GM12878 (cell line): ENCODE measurements around the gene CDHR2. TPM values are rescaled to one million over a fixed set of nuclear protein-coding genes. Genes with fewer than 3 reads are reported as not detected.

ENCODE experiments used
- ATAC-seq: fragments of 200-7000 bp; cut with Tn5 transposase; 3 replicates; pipeline ENCODE4 v1.9.1; 2020; ENCODE audit warnings: mild to moderate bottlenecking, moderate library complexity
- BruUV-seq: library from RNA; stranded (reverse); fragments of 400-500 nt; replicated peaks from 2 replicates; lab custom pipeline; 2021; lab: Mats Ljungman, UMichigan
- CTCF ChIA-PET: fragments of 300-600 bp; sonication (Branson Sonifier 250); formaldehyde crosslinking; extraction: SDS; loops from one replicate; lab custom pipeline; 2021; ENCODE audit warnings: inconsistent platforms; lab: Yijun Ruan, JAX
- POLR2A ChIA-PET: fragments of 350-600 bp; formaldehyde crosslinking; extraction: SDS; loops from one replicate; lab custom pipeline; 2021; ENCODE audit warnings: inconsistent platforms; lab: Charles Lee
- RAD21 ChIA-PET: fragments of 300-600 bp; sonication (Branson Sonifier 250); formaldehyde crosslinking; loops from one replicate; lab custom pipeline; 2023; ENCODE audit warnings: antibody characterized with exemption; ENCODE audit not compliant: unreplicated experiment; lab: Charles Lee
- SMC1A ChIA-PET: fragments of 300-600 bp; sonication (Branson Sonifier 250); formaldehyde crosslinking; loops from one replicate; lab custom pipeline; 2023; ENCODE audit not compliant: unreplicated experiment, uncharacterized antibody; lab: Charles Lee
- DNase-seq: peaks from one replicate; pipeline ENCODE4 v3.0.0-alpha.2; 2011; ENCODE audit warnings: low read depth, low spot score
- FAIRE-seq: peaks from 3 replicates; lab custom pipeline; 2011; peaks lifted over from hg19 to GRCh38; lab: Jason Lieb, UNC
- H2AFZ ChIP-seq: 2 replicates; pipeline ENCODE4 v1.6.0; 2011; ENCODE audit warnings: low read depth, low read length, control low read depth; ENCODE audit not compliant: control insufficient read depth
- H3K27ac ChIP-seq: 2 replicates; pipeline ENCODE4 v1.5.1; 2011; ENCODE audit warnings: control low read depth; ENCODE audit not compliant: control insufficient read depth, insufficient read depth
- H3K27me3 ChIP-seq, 2 experiments: replicated peaks in 1 of 2; 2 replicates each; pipeline versions ENCODE4 v1.6.0 to v1.6.1; 2011; ENCODE audit warnings: low read length in 1 of 2; ENCODE audit not compliant: control insufficient read depth in 2 of 2, insufficient read depth in 2 of 2
- H3K36me3 ChIP-seq, 2 experiments: 2 replicates each; pipeline ENCODE4 v1.5.1; 2011; ENCODE audit warnings: low read length in 1 of 2; ENCODE audit not compliant: control insufficient read depth in 2 of 2, insufficient read depth in 2 of 2
- H3K4me1 ChIP-seq: 2 replicates; pipeline ENCODE4 v1.6.1; 2011; ENCODE audit warnings: mild to moderate bottlenecking, low read length, moderate library complexity, mixed read lengths; ENCODE audit not compliant: control insufficient read depth, insufficient read depth
- H3K4me2 ChIP-seq: 2 replicates; pipeline ENCODE4 v1.6.0; 2011; ENCODE audit warnings: control low read depth; ENCODE audit not compliant: control insufficient read depth, insufficient read depth
- H3K4me3 ChIP-seq: fragments of 200-600 bp; sonication (generic); 2 replicates; pipeline ENCODE4 v1.5.1; 2016
- H3K79me2 ChIP-seq: 2 replicates; pipeline ENCODE4 v1.6.0; 2011; ENCODE audit warnings: low read length; ENCODE audit not compliant: control insufficient read depth, insufficient read depth
- H3K9ac ChIP-seq: 2 replicates; pipeline ENCODE4 v1.8.0; 2011; ENCODE audit warnings: low read length, control low read depth, mixed read lengths; ENCODE audit not compliant: control insufficient read depth, insufficient read depth
- H3K9me3 ChIP-seq: replicated peaks from 3 replicates; pipeline ENCODE4 v1.5.1; 2011; ENCODE audit warnings: mild to moderate bottlenecking, low read length; ENCODE audit not compliant: control insufficient read depth, insufficient read depth
- H4K20me1 ChIP-seq: 2 replicates; pipeline ENCODE4 v1.6.0; 2011; ENCODE audit not compliant: control insufficient read depth, insufficient read depth
- BMI1 ChIP-seq: fragments of 450-650 bp; IDR thresholded peaks from 2 replicates; pipeline ENCODE4 v1.6.1; 2016; ENCODE audit warnings: mild to moderate bottlenecking, moderate library complexity, borderline replicate concordance
- BRCA1 ChIP-seq: IDR thresholded peaks from 2 replicates; pipeline ENCODE4 v1.6.1; 2011; ENCODE audit warnings: low read depth, low read length, improper control_type of control experiment
- CEBPZ ChIP-seq: fragments of 150-350 bp; IDR thresholded peaks from 2 replicates; pipeline ENCODE4 v1.6.1; 2016; ENCODE audit warnings: low read depth, low read length
- E2F4 ChIP-seq: IDR thresholded peaks from 2 replicates; pipeline ENCODE4 v1.6.1; 2012; ENCODE audit warnings: low read depth, low read length, improper control_type of control experiment
- KDM1A ChIP-seq: fragments of 200-600 bp; sonication (generic); IDR thresholded peaks from 2 replicates; pipeline ENCODE4 v1.6.1; 2016; ENCODE audit warnings: borderline replicate concordance
- MAX ChIP-seq: IDR thresholded peaks from 2 replicates; pipeline ENCODE4 v1.6.1; 2012; ENCODE audit warnings: low read depth, low read length, improper control_type of control experiment
- MEF2B ChIP-seq: fragments of 450-650 bp; IDR thresholded peaks from 2 replicates; pipeline ENCODE4 v1.6.1; 2018; ENCODE audit warnings: mild to moderate bottlenecking, moderate library complexity; ENCODE audit not compliant: partially characterized antibody, poor library complexity, severe bottlenecking
- NR2C2 ChIP-seq: IDR thresholded peaks from 2 replicates; pipeline ENCODE4 v1.6.1; 2011; ENCODE audit warnings: borderline replicate concordance, low read depth; ENCODE audit not compliant: control insufficient read depth, insufficient read length
- PBX3 ChIP-seq: IDR thresholded peaks from 2 replicates; pipeline ENCODE4 v1.6.1; 2011; ENCODE audit warnings: mild to moderate bottlenecking, low read depth, low read length, moderate library complexity; ENCODE audit not compliant: insufficient replicate concordance
- SKIL ChIP-seq: fragments of 450-650 bp; IDR thresholded peaks from 2 replicates; pipeline ENCODE4 v1.6.1; 2017; ENCODE audit warnings: mild to moderate bottlenecking, low read depth, inconsistent platforms; ENCODE audit not compliant: poor library complexity, severe bottlenecking
- STAT3 ChIP-seq: IDR thresholded peaks from 2 replicates; pipeline ENCODE4 v1.6.1; 2011; ENCODE audit warnings: low read depth, low read length, improper control_type of control experiment
- WGBS: methylation state at CpG from one replicate; pipeline ENCODE4 v1.1.6; 2016; ENCODE audit warnings: low lambda C conversion rate; ENCODE audit not compliant: insufficient replicate concordance, insufficient coverage; ENCODE audit errors: missing lambda C conversion rate; 5-methylcytosine and 5-hydroxymethylcytosine counted together
- in situ Hi-C: fragments of 300-500 bp; cut with MboI; formaldehyde crosslinking; loops from 9 replicates; pipeline ENCODE4 v1.14.3; 2018; ENCODE audit warnings: mixed read lengths
- intact Hi-C: fragments of 100-400 bp; cut with micrococcal nuclease; formaldehyde crosslinking; loops from one replicate; pipeline ENCODE4 v1.14.2; 2022; ENCODE audit not compliant: unreplicated experiment
- polyA plus RNA-seq, 11 experiments: library from polyadenylated mRNA; depleted of rRNA in 4 of 11; unstranded in 6 of 11; stranded (reverse) in 5 of 11; fragments of >200 nt; fragmentation: Nextera tagmentation in 4 of 11; fragmentation: Illumina TruSeq in 1 of 11; extraction: Ambion mirVana in 4 of 11; extraction: Trizol in 1 of 11; gene quantifications; 1 replicate in 1 of 11; 2 replicates in 10 of 11; pipeline versions ENCODE4 v1.2.1 to v1.2.3, GENCODE V29; 2011 to 2016; ENCODE audit warnings: inconsistent platforms in 2 of 11, missing spikeins in 2 of 11, low read depth in 1 of 11
- total RNA-seq, 4 experiments: library from RNA; depleted of rRNA in 3 of 4; stranded (reverse); fragments of >200 nt in 3 of 4; fragmentation: Illumina TruSeq in 1 of 4; extraction: Trizol in 1 of 4; gene quantifications; 2 replicates each; pipeline versions ENCODE4 v1.2.1 to v1.2.3, GENCODE V29; 2013 to 2021
- TF ChIP-seq, protein P1 (sequence below): fragments of 450-650 bp; IDR thresholded peaks from 2 replicates; pipeline ENCODE4 v1.6.1; 2018; ENCODE audit warnings: borderline replicate concordance, mild to moderate bottlenecking; ENCODE audit not compliant: partially characterized antibody

The CDHR2 gene
- total and polyA plus RNA-seq, 10 of the 15 experiments (the other 5 are each of a cell fraction or from before 2014, with no cell fraction given) = 0.03 to 0.46 (median 0.06) TPM; not detected in 5

DNA sequence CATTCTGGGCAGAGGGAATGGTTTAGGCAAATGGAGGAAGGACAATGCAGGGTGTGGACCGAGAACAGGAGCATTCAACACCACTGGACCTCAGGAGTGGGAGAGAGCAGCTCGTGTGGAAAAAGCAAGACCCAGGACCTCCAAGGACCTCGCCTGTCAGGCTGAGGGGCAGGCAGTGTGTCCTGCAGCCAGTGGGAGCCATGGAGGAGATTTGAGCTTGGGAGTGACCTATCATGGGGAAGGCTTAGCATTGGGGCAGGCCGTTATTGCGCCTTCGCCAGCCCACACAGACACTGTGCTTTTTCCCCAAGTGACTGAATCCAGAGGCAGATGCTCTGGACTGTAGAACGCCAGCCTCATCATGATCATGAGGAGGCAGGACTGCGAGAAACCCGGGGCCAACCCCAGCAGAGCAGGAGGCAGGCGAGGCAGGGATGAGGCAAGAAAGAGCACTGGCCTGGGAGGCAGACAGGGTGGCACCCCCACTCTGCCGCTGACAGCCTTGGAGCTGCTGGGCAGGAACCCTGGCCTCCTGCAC lies 3.3 kb downstream of the CDHR2 start:
- no peak overlapping the region for H3K9ac ChIP-seq
- H3K27ac ChIP-seq = no peak overlapping the region
- CTCF ChIA-PET = no interaction called here
- TF ChIP-seq E2F4 = no peak
- TF ChIP-seq MAX = no peak
- TF ChIP-seq KDM1A = no peak
- no peak for TF ChIP-seq PBX3
- no peak for TF ChIP-seq BRCA1
- no peak for TF ChIP-seq SKIL
- TF ChIP-seq, protein P1, sequence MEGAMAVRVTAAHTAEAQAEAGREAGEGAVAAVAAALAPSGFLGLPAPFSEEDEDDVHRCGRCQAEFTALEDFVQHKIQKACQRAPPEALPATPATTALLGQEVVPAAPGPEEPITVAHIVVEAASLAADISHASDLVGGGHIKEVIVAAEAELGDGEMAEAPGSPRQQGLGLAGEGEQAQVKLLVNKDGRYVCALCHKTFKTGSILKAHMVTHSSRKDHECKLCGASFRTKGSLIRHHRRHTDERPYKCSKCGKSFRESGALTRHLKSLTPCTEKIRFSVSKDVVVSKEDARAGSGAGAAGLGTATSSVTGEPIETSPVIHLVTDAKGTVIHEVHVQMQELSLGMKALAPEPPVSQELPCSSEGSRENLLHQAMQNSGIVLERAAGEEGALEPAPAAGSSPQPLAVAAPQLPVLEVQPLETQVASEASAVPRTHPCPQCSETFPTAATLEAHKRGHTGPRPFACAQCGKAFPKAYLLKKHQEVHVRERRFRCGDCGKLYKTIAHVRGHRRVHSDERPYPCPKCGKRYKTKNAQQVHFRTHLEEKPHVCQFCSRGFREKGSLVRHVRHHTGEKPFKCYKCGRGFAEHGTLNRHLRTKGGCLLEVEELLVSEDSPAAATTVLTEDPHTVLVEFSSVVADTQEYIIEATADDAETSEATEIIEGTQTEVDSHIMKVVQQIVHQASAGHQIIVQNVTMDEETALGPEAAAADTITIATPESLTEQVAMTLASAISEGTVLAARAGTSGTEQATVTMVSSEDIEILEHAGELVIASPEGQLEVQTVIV = no peak
- TF ChIP-seq BMI1 = no peak
- TF ChIP-seq MEF2B = no peak
- no peak for TF ChIP-seq NR2C2
- no peak for TF ChIP-seq CEBPZ
- no peak for TF ChIP-seq STAT3

More for the DNA sequence above, 3.3 kb downstream of the CDHR2 start:
- FAIRE-seq (no peak), ATAC-seq (no peak), DNase-seq (no peak)
- peaks cover 0 to 2% of the 10 kb centered on the region in 2 experiments; a peak in 2 of 4 replicates for H3K27me3 ChIP-seq
- H3K9me3 ChIP-seq = no peaks in the 10 kb centered on the region
- H3K4me3 ChIP-seq = no peak overlapping the region
- ChIA-PET RAD21 (no interaction called here), SMC1A (no interaction called here), POLR2A (interaction anchor here (0.7 kb wide), 1 partner anchor 757 kb away, joined by 5 read pairs; no protein-coding TSS in a partner anchor)
- no peaks in the 10 kb centered on the region for H3K36me3 ChIP-seq
- H3K4me1 ChIP-seq = 0 out of 2 replicates have a peak, but pooled peaks cover 6% of the 10 kb centered on the region
- no peaks in the 10 kb centered on the region for H3K79me2 ChIP-seq
- no TSS peak for BruUV-seq
- in situ Hi-C loops = no loop called here
- no peaks in the 10 kb centered on the region for H4K20me1 ChIP-seq
- H2AFZ ChIP-seq = no peak overlapping the region
- H3K4me2 ChIP-seq = no peak overlapping the region
- intact Hi-C loops = no loop called here
- 43% methylated on average over 11 of the region's 11 CpGs for WGBS
